Large intestine (tissue), 3 donors: Measurements from ENCODE around the gene KRT82. TPM values are rescaled to one million over a fixed set of nuclear protein-coding genes. Genes with fewer than 3 reads are reported as not detected.
A peak's percentile ranks its signal among the peaks of the same experiment; 100 is the strongest.

ENCODE experiments used
- DNase-seq, 2 donors: peaks; one replicate each; pipeline versions ENCODE4 v3.0.0 to v3.0.0-alpha.2; 2013
- H3K27ac ChIP-seq: one replicate; pipeline ENCODE4 v1.5.1; 2013; ENCODE audit warnings: low read length
- H3K27me3 ChIP-seq: 2 replicates; pipeline ENCODE4 v1.6.1; 2013; ENCODE audit warnings: low read length; ENCODE audit not compliant: control insufficient read depth, insufficient read depth
- H3K36me3 ChIP-seq: 2 replicates; pipeline ENCODE4 v1.6.1; 2013; ENCODE audit warnings: low read length; ENCODE audit not compliant: control insufficient read depth, insufficient read depth
- H3K4me1 ChIP-seq: one replicate; pipeline ENCODE4 v1.6.1; 2013; ENCODE audit warnings: low read length; ENCODE audit not compliant: control insufficient read depth, insufficient read depth
- H3K4me3 ChIP-seq: one replicate; pipeline ENCODE4 v1.5.1; 2013; ENCODE audit warnings: low read length
- H3K9me3 ChIP-seq: one replicate; pipeline ENCODE4 v1.6.1; 2013; ENCODE audit warnings: mild to moderate bottlenecking, low read depth, low read length, moderate library complexity; ENCODE audit not compliant: control insufficient read depth
- WGBS: methylation state at CpG from one replicate; pipeline ENCODE4 v1.1.5; 2013; ENCODE audit warnings: low lambda C conversion rate; ENCODE audit not compliant: insufficient coverage; 5-methylcytosine and 5-hydroxymethylcytosine counted together
- polyA plus RNA-seq: library from polyadenylated mRNA; unstranded; fragments of 120-200 nt; gene quantifications from one replicate; pipeline ENCODE4 v1.2.1, GENCODE V29; 2013

The KRT82 gene
- polyA plus RNA-seq, 1 donor, result not detected

- Histone ChIP-seq H3K9me3 (no peaks in the 10 kb centered on the region), H3K4me3 (no peak overlapping the region), H3K4me1 (no peaks in the 10 kb centered on the region), H3K27me3 (peaks cover 9% of the 10 kb centered on the region), H3K36me3 (no peaks in the 10 kb centered on the region), H3K27ac (no peak overlapping the region)
- no CpG with 5 or more reads among the region's 3 CpGs for WGBS
- no peak for DNase-seq
These were observed 22.8 kb downstream of the KRT82 start for GRCh38 chr12:52383331-52383730.

DNA sequence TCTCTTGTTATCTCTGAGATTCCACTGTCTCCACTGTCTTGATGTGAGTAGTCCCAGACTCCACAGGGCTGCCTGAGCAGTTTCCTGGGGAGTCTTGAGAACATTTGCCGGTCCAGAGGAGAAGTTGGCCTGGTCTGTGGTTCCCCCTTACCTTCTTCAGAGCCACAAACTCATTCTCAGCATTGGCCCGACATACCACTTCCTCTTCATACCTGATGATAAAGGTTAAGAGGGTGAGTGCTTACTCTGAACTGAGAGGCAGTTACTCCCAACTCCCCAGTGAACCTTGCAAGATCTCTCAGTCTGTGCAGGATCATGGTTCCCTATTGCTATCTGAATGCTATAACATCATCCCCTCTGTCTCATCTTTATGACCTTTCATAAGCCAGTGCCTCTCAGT is 23.3 kb downstream of the KRT82 start:
- no peaks in the 10 kb centered on the region for H3K9me3 ChIP-seq
- H3K27me3 ChIP-seq, result peaks cover 8% of the 10 kb centered on the region
- H3K36me3 ChIP-seq, result no peaks in the 10 kb centered on the region
- DNase-seq, result no peak
- no peaks in the 10 kb centered on the region for H3K4me1 ChIP-seq
- no peak overlapping the region for H3K27ac ChIP-seq
- H3K4me3 ChIP-seq, result no peak overlapping the region
- no CpG with 5 or more reads among the region's 2 CpGs for WGBS

GRCh38 chr12:52381206-52381605 is 24.9 kb downstream of the KRT82 start:
- no peaks in the 10 kb centered on the region for H3K36me3 ChIP-seq
- no peaks in the 10 kb centered on the region for H3K9me3 ChIP-seq
- no peaks in the 10 kb centered on the region for H3K4me1 ChIP-seq
- DNase-seq, result no peak
- H3K27me3 ChIP-seq, result peaks cover 6% of the 10 kb centered on the region
- no CpG with 5 or more reads among the region's 8 CpGs for WGBS
- no peak overlapping the region for H3K27ac ChIP-seq
- no peak overlapping the region for H3K4me3 ChIP-seq

GRCh38 chr12:52380271-52380694 is 25.9 kb downstream of the KRT82 start:
- Histone ChIP-seq H3K9me3 (no peaks in the 10 kb centered on the region), H3K27me3 (peaks cover 5% of the 10 kb centered on the region), H3K4me1 (no peaks in the 10 kb centered on the region), H3K36me3 (no peaks in the 10 kb centered on the region), H3K4me3 (no peak overlapping the region), H3K27ac (no peak overlapping the region)
- WGBS, result no CpG with 5 or more reads among the region's 15 CpGs
- no peak for DNase-seq

- Histone ChIP-seq H3K4me1 (no peaks in the 10 kb centered on the region), H3K4me3 (no peak overlapping the region), H3K9me3 (no peaks in the 10 kb centered on the region), H3K27ac (no peak overlapping the region), H3K36me3 (no peaks in the 10 kb centered on the region), H3K27me3 (peaks cover 2% of the 10 kb centered on the region)
- DNase-seq, result no peak
- WGBS, result no CpG with 5 or more reads among the region's 6 CpGs
These were observed 26.6 kb downstream of the KRT82 start for GRCh38 chr12:52379536-52379935.

DNA sequence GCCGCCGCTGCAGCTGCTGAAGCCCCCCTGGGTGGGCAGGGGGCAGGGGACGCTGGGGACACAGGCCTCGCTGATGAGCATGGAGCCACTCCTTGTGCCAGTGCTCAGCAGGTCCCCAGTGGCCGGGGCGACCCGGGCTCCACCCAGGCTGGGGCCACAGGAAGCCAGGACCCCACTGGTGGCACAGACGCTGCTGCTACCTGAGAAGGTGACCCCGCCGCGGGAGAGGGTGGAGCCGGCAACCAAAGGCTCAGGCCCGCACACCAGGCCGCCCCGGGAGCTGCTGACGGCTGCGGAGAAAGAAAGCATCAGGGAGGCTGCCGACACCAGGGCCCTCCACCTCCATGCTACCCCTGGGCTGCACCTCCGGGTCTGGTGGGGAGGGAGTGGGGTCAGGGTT is 28.0 kb downstream of the KRT82 start:
- DNase-seq, result no peak
- Histone ChIP-seq H3K9me3 (no peaks in the 10 kb centered on the region), H3K4me1 (no peaks in the 10 kb centered on the region), H3K4me3 (no peak overlapping the region), H3K27me3 (peaks cover 2% of the 10 kb centered on the region), H3K27ac (no peak overlapping the region), H3K36me3 (no peaks in the 10 kb centered on the region)
- WGBS, result no CpG with 5 or more reads among the region's 19 CpGs

GRCh38 chr12:52377266-52377665 is 28.9 kb downstream of the KRT82 start:
- H3K9me3 ChIP-seq, result no peaks in the 10 kb centered on the region

DNA sequence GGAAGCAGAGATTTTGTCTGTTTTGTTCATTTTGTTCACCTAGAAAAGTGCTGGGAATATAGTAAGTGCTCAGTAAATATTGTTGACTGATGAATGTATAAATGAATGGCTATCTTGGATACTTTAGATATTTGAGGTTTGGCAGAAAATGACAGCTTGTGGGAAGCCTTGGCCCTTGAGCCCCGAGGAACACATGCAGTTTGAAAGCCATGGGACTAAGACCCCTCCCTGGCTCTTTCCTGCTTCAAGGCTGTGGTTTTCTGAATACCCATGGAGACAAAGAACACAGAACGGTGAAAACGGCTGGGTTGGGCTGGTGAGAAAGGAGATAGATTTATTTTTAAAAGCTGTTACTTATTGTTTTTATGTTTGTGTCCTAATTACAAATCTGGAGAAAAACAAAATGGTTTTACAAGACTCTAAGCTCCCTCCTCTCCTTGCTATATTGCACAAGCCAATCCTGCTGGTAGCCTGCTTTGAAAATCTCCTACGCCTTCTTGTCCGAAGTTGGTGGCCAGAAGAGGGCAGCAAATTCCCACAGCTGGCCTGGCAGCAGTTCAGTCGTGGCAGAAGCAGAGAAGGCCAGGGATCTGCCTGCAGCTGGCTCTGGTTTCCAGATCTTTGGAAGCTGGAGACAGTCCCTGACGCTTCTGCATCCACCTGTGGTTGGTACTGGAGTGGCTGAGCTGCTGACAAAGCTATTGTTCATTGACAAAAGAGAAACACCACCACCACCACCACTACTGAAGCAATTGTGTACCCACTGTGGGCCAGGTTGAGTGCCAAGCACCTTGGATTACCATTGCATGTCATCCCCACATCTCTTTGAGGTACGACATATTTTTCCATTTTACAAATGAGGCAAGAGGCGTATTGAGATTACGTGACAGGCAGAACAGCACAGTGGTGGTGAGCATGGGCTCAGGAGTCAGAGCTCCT is 33.6 kb downstream of the KRT82 start:
- H3K4me3 ChIP-seq, result no peak overlapping the region
- H3K4me1 ChIP-seq, result no peaks in the 10 kb centered on the region
- peaks cover 9% of the 10 kb centered on the region for H3K27me3 ChIP-seq
- no peaks in the 10 kb centered on the region for H3K36me3 ChIP-seq
- H3K27ac ChIP-seq, result no peak overlapping the region
- WGBS, result 40% methylated on average over 1 of the region's 10 CpGs
- DNase-seq, result peak; percentile 66 to 72
- no peaks in the 10 kb centered on the region for H3K9me3 ChIP-seq

More at GRCh38 chr12:52377266-52377665, 28.9 kb downstream of the KRT82 start:
- DNase-seq, result no peak
- no peak overlapping the region for H3K27ac ChIP-seq
- no peak overlapping the region for H3K4me3 ChIP-seq
- no peaks in the 10 kb centered on the region for H3K36me3 ChIP-seq
- no CpG with 5 or more reads among the region's 8 CpGs for WGBS
- no peaks in the 10 kb centered on the region for H3K4me1 ChIP-seq
- peaks cover 2% of the 10 kb centered on the region for H3K27me3 ChIP-seq

DNA sequence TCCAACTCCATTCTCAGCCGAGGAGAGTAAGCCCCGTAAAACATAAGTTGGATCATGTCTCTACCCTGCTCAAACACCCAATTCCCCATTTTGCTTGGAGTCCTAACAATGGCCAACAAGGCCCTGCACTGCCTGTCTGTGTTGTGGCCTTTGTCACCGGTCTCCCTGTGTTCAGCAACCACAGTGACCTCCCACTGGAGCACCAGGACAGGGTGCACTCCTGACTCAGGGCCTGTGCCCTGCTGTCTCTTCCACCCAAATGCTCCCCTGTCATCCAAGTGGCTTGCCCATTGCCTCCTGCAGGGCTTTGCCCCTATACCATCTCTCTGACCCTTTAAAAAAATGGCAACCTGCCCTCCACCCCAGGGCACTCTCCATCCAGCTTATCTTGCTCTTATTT is 34.4 kb downstream of the KRT82 start:
- no peak for DNase-seq
- WGBS, result no CpG with 5 or more reads among the region's 3 CpGs

DNA sequence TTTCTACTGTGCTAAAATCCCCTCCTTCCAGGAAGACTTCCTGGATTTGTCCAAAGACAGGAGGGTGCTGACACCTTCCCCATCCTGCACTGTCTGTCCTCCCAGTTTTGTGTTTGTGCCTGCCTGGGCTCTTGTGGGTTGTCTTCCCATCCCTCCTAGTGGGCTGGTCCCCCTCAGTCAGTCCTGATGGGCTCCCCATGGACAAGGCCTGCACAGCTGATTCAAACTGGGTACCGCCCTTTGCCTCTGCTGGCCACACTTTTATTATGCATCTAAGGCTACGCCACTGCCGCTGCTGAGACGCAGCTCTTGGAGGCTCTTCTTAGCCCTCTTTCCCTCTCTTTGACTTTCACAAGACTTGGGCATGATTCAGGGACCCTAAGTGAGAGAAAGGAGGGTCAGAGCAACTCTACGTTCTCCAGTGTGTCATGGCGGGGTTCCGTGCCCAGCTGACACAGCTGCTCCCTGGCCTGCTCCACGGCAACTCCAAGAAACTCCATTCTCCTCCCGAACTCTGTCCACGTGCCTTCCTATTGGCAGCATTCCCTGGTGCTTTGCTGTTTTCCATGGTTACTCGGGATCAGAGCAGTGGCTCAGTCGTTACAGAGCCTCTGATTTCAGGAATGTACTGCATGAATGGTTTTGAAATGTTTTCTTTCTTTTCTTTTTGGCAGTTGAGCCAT is 35.1 kb downstream of the KRT82 start:
- H3K4me3 ChIP-seq, result no peak overlapping the region
- peak; percentile 9 to 26 for DNase-seq
- H3K9me3 ChIP-seq, result no peaks in the 10 kb centered on the region
- WGBS, result 20% methylated on average over 1 of the region's 12 CpGs
- no peaks in the 10 kb centered on the region for H3K4me1 ChIP-seq
- H3K27me3 ChIP-seq, result peaks cover 19% of the 10 kb centered on the region
- no peaks in the 10 kb centered on the region for H3K36me3 ChIP-seq
- H3K27ac ChIP-seq, result no peak overlapping the region

More for the DNA sequence above, 34.4 kb downstream of the KRT82 start:
- H3K4me1 ChIP-seq, result no peaks in the 10 kb centered on the region
- H3K9me3 ChIP-seq, result no peaks in the 10 kb centered on the region
- H3K27me3 ChIP-seq, result peaks cover 15% of the 10 kb centered on the region
- no peaks in the 10 kb centered on the region for H3K36me3 ChIP-seq
- H3K27ac ChIP-seq, result no peak overlapping the region
- H3K4me3 ChIP-seq, result no peak overlapping the region
